ENCODE data around the gene MPZL3.

Gene MPZL3

GRCh38 chr11:118264569-118265465 lies 12.7 kb upstream of the MPZL3 start:
- DNase-seq (ENCODE audit: low spot score) = no peak

DNA sequence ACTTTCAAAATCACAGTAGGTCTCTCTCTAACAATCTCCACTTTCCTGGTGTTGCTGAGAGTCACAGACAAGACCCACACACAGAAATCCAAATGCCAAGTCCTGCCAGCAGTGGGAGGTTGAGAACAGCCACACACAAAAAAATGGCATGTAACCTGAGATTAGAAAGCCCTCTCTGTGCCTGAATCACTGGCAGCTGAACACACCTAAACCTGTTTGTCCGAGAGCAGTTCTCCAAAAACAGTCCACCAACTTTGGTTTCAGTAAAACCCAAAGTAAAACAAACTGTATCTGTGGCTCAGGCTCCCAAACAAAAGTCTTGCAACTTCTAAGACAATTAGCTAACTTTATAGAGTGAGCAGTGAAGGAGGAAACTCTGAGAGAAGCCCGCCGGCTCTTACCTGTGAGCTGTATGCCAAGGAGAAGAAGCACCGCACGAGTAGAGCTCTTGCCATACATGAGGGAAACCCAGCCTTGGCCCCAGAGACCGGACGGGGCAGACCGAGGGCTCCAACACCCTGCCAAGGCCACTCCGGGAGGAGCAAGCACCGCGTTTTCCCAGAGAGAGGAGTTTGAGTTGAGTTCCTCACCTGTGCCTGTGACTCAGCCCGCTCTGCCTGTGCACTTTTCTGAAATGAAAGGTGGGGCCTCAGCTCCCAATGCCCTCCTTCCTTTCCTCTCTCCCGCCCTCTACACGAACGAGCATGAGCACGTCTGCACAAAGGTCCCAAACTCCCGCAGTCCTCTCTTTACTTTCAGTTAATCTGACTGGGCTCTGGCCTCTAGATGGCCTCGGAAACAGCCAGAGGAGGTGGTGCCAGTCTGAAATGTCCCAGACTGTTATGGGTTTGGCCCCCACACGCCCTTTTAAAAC lies 11.8 kb upstream of the MPZL3 start, which contains the start of gene MPZL2:
Gene MPZL2, minus strand, starts transcription at position 603 of the 874 bp plus-strand sequence. Its CDS starts 144 bp downstream, at position 459.
- no peak for DNase-seq (ENCODE audit: low spot score)

- no peak for DNase-seq (ENCODE audit: low spot score)
Observed at GRCh38 chr11:118263112-118263511, 10.9 kb upstream of the MPZL3 start.

DNA sequence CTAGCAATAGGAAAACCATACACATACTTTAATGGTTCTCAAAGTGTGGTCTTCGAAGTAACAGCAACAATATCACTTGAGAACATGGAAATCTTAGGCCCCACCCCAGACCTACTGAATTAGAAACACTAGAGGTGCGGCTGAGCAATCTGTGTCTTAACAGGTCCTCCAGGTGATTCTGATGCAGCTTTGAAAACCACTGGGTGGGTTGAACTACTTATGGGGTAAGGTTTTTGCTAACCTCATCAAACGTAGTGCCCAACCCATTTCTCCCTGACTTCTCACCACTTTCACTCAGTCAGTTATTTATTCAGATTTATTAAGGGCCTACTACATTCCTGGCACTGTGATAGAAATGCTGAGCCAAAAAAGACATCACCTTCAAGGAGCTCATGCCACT lies 8.2 kb upstream of the MPZL3 start:
- no peak for DNase-seq (ENCODE audit: low spot score)

- no peak for DNase-seq (ENCODE audit: low spot score)
Observed at GRCh38 chr11:118259138-118259537, 7.0 kb upstream of the MPZL3 start.

- DNase-seq (ENCODE audit: low spot score) = no peak
Observed at GRCh38 chr11:118258410-118258809, 6.2 kb upstream of the MPZL3 start.

- no peak for DNase-seq (ENCODE audit: low spot score)
Observed at GRCh38 chr11:118252688-118253087, 523 bp upstream of the MPZL3 start.

- no peak for DNase-seq (ENCODE audit: low spot score)
Observed at GRCh38 chr11:118247041-118247440, 5.1 kb downstream of the MPZL3 start.

DNA sequence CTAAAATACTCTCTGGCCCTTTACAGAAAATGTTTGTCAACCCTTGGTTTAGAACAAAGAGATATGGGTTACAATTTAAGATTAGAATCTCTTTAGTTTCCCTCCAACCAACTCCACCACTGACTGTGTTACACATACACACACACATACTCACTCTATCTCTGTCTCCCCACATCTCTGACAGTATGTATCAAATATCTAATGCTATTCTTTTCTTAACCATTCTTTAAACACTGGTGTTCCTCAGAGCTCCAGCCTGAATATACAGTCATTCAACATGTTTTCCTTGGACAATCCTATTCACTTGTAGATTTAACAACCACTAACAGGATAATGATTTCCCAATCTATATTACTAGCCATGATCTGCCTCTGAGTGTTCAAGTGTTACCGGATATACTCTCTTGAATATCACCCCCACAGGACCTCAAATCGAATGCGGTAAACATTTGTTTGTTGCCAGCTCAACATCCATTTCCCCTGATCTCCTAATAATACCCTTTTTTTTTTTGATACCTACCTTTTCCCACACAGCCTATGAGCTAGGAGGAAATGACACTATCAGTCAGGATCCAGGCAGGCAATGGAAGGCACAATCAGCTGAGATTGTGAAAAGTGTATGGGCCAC lies 6.1 kb downstream of the MPZL3 start:
- no peak for DNase-seq (ENCODE audit: low spot score)

- DNase-seq (ENCODE audit: low spot score) = no peak
Observed at GRCh38 chr11:118243993-118244762, 8.0 kb downstream of the MPZL3 start.

- DNase-seq (ENCODE audit: low spot score) = no peak
Observed at GRCh38 chr11:118243161-118243560, 9.0 kb downstream of the MPZL3 start.

DNA sequence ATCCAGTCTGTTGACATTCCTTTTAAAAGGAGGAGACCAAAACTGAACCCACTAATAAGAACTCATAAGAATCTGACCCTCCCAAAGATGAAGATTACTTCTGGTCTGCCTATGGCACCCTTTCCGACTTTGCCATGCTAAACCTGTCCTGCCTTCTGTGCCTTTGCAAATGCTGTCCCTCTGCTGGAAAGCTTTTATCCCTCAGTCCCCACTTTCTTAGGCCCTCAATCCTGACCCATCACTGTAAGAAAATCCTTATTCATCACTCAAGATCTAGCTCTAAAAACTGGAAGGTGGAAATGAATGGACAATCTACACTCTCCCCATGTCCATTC lies 10.4 kb downstream of the MPZL3 start:
- DNase-seq (ENCODE audit: low spot score) = no peak

DNA sequence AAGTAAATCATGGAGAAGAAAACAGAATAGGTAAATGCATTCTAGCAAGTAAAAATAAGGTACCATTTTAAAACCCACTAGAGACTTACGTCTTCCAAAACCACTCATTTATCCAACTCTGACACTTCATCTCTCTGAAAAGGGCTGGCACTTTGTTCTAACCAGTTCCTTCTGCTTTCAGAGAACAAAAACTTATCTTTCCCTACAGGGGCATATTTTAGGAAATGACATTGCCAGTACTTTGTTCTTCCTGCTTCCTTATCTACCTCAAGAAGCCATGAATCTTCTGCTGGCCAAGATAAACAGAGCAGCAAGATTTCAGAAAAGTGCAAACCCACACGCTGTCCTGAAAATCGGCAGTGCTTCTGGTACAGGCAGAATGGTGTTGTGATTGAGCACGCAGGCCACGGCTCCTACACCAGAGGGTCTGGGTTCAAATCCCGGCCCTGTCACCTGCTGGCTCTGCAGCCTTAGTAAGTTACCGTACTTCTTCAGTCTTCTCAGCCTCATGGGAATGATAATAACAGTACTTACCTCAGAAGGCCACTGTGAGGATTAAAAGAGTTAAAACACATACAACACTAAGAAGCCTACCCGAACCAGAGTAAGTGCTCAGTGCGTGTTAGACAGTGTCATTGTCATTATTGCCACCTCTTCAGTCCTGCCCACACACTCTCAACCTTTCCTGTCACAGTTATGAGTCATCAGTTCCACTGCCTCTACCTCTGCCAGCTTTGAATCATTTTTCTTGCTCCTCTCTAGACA lies 11.0 kb downstream of the MPZL3 start:
- DNase-seq (ENCODE audit: low spot score) = peak; percentile 77

- no peak for DNase-seq (ENCODE audit: low spot score)
Observed at GRCh38 chr11:118239509-118240205, 12.5 kb downstream of the MPZL3 start.

GRCh38 chr11:118238929-118239328 lies 13.2 kb downstream of the MPZL3 start:
- DNase-seq (ENCODE audit: low spot score) = no peak

- no peak for DNase-seq (ENCODE audit: low spot score)
Observed at GRCh38 chr11:118238421-118238820, 13.7 kb downstream of the MPZL3 start.

- DNase-seq (ENCODE audit: low spot score) = no peak
Observed at GRCh38 chr11:118236170-118236569, 16.0 kb downstream of the MPZL3 start.

DNA sequence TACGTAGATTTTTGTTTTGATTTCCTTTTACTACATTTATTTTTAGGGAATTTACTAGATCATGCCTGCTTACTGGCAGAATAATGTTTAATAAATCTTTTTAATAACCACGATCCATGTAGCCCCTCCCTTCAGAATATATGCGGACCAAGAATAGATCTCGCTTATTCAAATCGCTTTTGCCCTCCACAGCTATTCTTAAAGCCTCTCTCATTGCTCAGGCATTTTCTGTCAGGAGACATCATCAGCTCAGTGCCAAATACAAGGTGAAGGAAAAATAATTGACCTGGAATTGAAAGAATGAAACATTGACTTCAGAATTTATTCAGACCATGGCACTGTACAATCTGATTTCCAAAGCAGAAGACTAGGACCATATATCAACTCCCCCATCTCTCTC lies 17.3 kb downstream of the MPZL3 start:
- no peak for DNase-seq (ENCODE audit: low spot score)

GRCh38 chr11:118233850-118234249 lies 18.3 kb downstream of the MPZL3 start:
- no peak for DNase-seq (ENCODE audit: low spot score)

GRCh38 chr11:118233377-118233776 lies 18.8 kb downstream of the MPZL3 start:
- DNase-seq (ENCODE audit: low spot score) = no peak
